Endothelial cell of umbilical vein (primary cell): ENCODE measurements around the gene ATL1. TPM values are rescaled to one million over a fixed set of nuclear protein-coding genes. Genes with fewer than 3 reads are reported as not detected.

Experiments used
- BruUV-seq: library from RNA; stranded (reverse); fragments of 400-500 nt; replicated peaks from 2 replicates; lab custom pipeline; 2021; lab: Mats Ljungman, UMichigan
- CTCF ChIA-PET: fragments of 300-600, 350-600 bp; sonication (Branson Sonifier 250); formaldehyde crosslinking; loops from one replicate; lab custom pipeline; 2021; ENCODE audit warnings: antibody characterized with exemption, inconsistent platforms; lab: Charles Lee
- POLR2A ChIA-PET: fragments of 300-600, 350-600 bp; sonication (Branson Sonifier 250); formaldehyde crosslinking; loops from one replicate; lab custom pipeline; 2021; ENCODE audit warnings: antibody characterized with exemption, inconsistent platforms; lab: Charles Lee
- DNase-seq: peaks from one replicate; pipeline ENCODE4 v3.0.0-alpha.2; 2011; ENCODE audit warnings: low read depth, low spot score
- FAIRE-seq: peaks from 2 replicates; lab custom pipeline; 2011; peaks lifted over from hg19 to GRCh38; lab: Jason Lieb, UNC
- H2AFZ ChIP-seq: 2 replicates; pipeline ENCODE4 v1.6.0; 2012; ENCODE audit warnings: low read depth, low read length, control low read depth, inconsistent platforms
- H3K27ac ChIP-seq: 2 replicates; pipeline ENCODE4 v1.5.1; 2011; ENCODE audit warnings: low read depth, mild to moderate bottlenecking, control low read depth, low read length, moderate library complexity; ENCODE audit not compliant: insufficient read depth
- H3K27me3 ChIP-seq, 2 experiments: 2 replicates each; pipeline versions ENCODE4 v1.6.0 to v1.6.1; 2011; ENCODE audit warnings: low read length in 2 of 2, mixed read lengths in 1 of 2; ENCODE audit not compliant: control insufficient read depth in 2 of 2, insufficient read depth in 2 of 2
- H3K36me3 ChIP-seq, 2 experiments: 2 replicates in 1 of 2; 3 replicates in 1 of 2; pipeline ENCODE4 v1.5.1; 2011; ENCODE audit warnings: low read length in 2 of 2, mild to moderate bottlenecking in 1 of 2, moderate library complexity in 1 of 2; ENCODE audit not compliant: control insufficient read depth in 2 of 2, insufficient read depth in 2 of 2; ENCODE audit errors: extremely low read depth in 1 of 2
- H3K4me1 ChIP-seq: 3 replicates; pipeline ENCODE4 v1.5.1; 2011; ENCODE audit warnings: mild to moderate bottlenecking, low read length; ENCODE audit not compliant: control insufficient read depth, insufficient read depth; ENCODE audit errors: extremely low read depth
- H3K4me2 ChIP-seq: 2 replicates; pipeline ENCODE4 v1.6.1; 2011; ENCODE audit warnings: low read length, control low read depth, mixed read lengths; ENCODE audit not compliant: insufficient read depth
- H3K4me3 ChIP-seq, 3 experiments: fragments of 200-600 bp in 1 of 3; sonication (generic), shearing (Covaris generic) in 1 of 3; replicated peaks in 1 of 3; 2 replicates each; pipeline ENCODE4 v1.5.1; 2011 to 2016; ENCODE audit warnings: control low read depth in 3 of 3, low read length in 3 of 3, mild to moderate bottlenecking in 2 of 3, inconsistent platforms in 1 of 3, low read depth in 1 of 3, moderate library complexity in 1 of 3; ENCODE audit not compliant: insufficient read depth in 1 of 3
- H3K79me2 ChIP-seq: 2 replicates; pipeline ENCODE4 v1.6.0; 2012; ENCODE audit warnings: low read length, inconsistent platforms; ENCODE audit not compliant: control insufficient read depth, insufficient read depth
- H3K9ac ChIP-seq: replicated peaks from 2 replicates; pipeline ENCODE3; 2011; ENCODE audit warnings: low read length, control low read depth; ENCODE audit not compliant: insufficient read depth; ENCODE audit errors: extremely low read depth
- H3K9me1 ChIP-seq: replicated peaks from 3 replicates; pipeline ENCODE4 v1.6.0; 2011; ENCODE audit warnings: mild to moderate bottlenecking, low read length; ENCODE audit not compliant: control insufficient read depth, insufficient read depth; ENCODE audit errors: extremely low read depth
- H3K9me3 ChIP-seq: replicated peaks from 2 replicates; pipeline ENCODE4 v1.5.1; 2012; ENCODE audit warnings: low read length, inconsistent platforms; ENCODE audit not compliant: control insufficient read depth, insufficient read depth
- H4K20me1 ChIP-seq: replicated peaks from 2 replicates; pipeline ENCODE3; 2011; ENCODE audit warnings: mild to moderate bottlenecking, low read length; ENCODE audit not compliant: control insufficient read depth, insufficient read depth; ENCODE audit errors: extremely low read depth
- EZH2 ChIP-seq: IDR thresholded peaks from 2 replicates; pipeline ENCODE4 v1.6.1; 2012; ENCODE audit warnings: borderline replicate concordance, low read depth, mild to moderate bottlenecking, moderate library complexity, low read length, inconsistent platforms; ENCODE audit not compliant: severe bottlenecking
- FOS ChIP-seq: IDR thresholded peaks from 2 replicates; pipeline ENCODE4 v1.6.1; 2011; ENCODE audit warnings: mild to moderate bottlenecking, low read length, moderate library complexity, borderline replicate concordance; ENCODE audit not compliant: insufficient read depth
- GATA2 ChIP-seq: IDR thresholded peaks from 2 replicates; pipeline ENCODE4 v1.7.0; 2011; ENCODE audit warnings: low read depth, mild to moderate bottlenecking, moderate library complexity, mixed read lengths, low read length; ENCODE audit not compliant: insufficient read length, insufficient read depth
- JUN ChIP-seq: IDR thresholded peaks from 2 replicates; pipeline ENCODE4 v1.6.1; 2011; ENCODE audit warnings: borderline replicate concordance, low read depth; ENCODE audit not compliant: insufficient read length, insufficient read depth
- MAX ChIP-seq: IDR thresholded peaks from 2 replicates; pipeline ENCODE4 v1.6.1; 2011; ENCODE audit not compliant: insufficient read depth, insufficient read length
- MYC ChIP-seq: IDR thresholded peaks from one replicate; pipeline ENCODE4 v1.6.1; 2011; ENCODE audit warnings: mild to moderate bottlenecking, low read depth, low read length
- POLR2A ChIP-seq: IDR thresholded peaks from 2 replicates; pipeline ENCODE4 v1.6.1; 2012; ENCODE audit warnings: low read depth, mild to moderate bottlenecking, control low read depth, low read length
- POLR2AphosphoS5 ChIP-seq: IDR thresholded peaks from 2 replicates; pipeline ENCODE4 v1.6.1; 2012; ENCODE audit warnings: low read depth, mild to moderate bottlenecking, control low read depth, low read length, moderate library complexity; ENCODE audit not compliant: insufficient read depth
- dilution Hi-C: fragments of 300-500 bp; cut with MboI; formaldehyde crosslinking; loops from one replicate; pipeline ENCODE4 v1.15.0; 2019; ENCODE audit warnings: low sequenced_read_pairs; ENCODE audit not compliant: extremely low pct_ligation_motif_present
- intact Hi-C: fragments of 100-400 bp; cut with micrococcal nuclease; formaldehyde crosslinking; loops from one replicate; pipeline ENCODE4 v1.10.0; 2022
- polyA plus RNA-seq, 4 experiments: library from polyadenylated mRNA; depleted of rRNA in 3 of 4; stranded (reverse) in 3 of 4; unstranded in 1 of 4; fragments of >200 nt; gene quantifications; 2 replicates each; pipeline versions ENCODE4 v1.2.1 to v1.2.3, GENCODE V29; 2011 to 2012; ENCODE audit warnings: missing spikeins in 1 of 4
- total RNA-seq: library from RNA; stranded (reverse); gene quantifications from 2 replicates; pipeline ENCODE4 v1.2.3, GENCODE V29; 2021
- TF ChIP-seq, protein P1 (sequence below), 2 donors: IDR thresholded peaks; 1 replicate in 1 of 2; 2 replicates in 1 of 2; pipeline ENCODE4 v1.5.1; 2011; ENCODE audit warnings: low read length in 2 of 2, mild to moderate bottlenecking in 2 of 2, moderate library complexity in 2 of 2, control low read depth in 1 of 2, inconsistent platforms in 1 of 2, low read depth in 1 of 2; ENCODE audit not compliant: insufficient read depth in 1 of 2; ENCODE audit errors: extremely low read depth in 1 of 2

ATL1 gene
- total and polyA plus RNA-seq, 2 donors (not counting 3 experiments of a cell fraction or from before 2014, with no cell fraction given), result 1.1 to 5.1 TPM

DNA sequence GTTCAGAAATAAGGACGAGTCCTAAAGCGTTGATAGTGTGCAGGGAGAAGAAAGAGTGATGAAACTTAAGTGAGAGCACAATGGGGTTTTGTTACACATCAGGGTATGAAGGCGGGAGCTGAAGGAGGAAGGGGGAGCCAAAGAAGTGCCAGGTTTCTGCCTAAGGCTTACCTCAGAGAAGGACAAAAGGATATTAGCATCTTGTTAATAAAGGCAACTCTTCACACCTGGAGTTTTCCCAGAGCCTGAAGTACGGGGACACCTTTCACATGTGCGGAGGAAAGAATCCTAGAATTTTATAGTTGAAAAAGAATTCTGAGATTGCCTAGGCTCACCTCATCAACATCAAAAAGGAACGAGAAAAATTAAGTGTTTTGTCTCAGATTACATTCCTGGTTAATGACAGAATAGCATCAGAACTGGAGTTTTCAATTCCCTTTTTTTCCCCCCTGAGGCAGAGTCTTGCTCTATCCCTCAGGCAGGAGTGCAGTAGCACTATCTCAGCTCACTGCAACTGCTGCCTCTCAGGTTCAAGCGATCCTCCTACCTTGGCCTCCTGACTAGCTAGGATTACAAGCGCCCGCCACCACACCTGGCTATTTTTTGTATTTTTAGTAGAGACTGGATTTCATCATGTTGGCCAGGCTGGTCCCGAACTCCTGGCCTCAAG is 110.4 kb downstream of the ATL1 start:
- FAIRE-seq, result no peak
- Histone ChIP-seq H3K4me3 (no peak overlapping the region), H3K9me3 (no peaks in the 10 kb centered on the region), H3K4me2 (no peak overlapping the region), H3K27me3 (no peaks in the 10 kb centered on the region), H3K4me1 (peaks cover 23% of the 10 kb centered on the region), H3K79me2 (peaks cover 24% of the 10 kb centered on the region), H3K9ac (no peak overlapping the region), H3K36me3 (peaks cover 0 to 1% of the 10 kb centered on the region in 2 experiments), H4K20me1 (peaks cover 3% of the 10 kb centered on the region), H3K27ac (no peak overlapping the region), H2AFZ (no peak overlapping the region), H3K9me1 (no peaks in the 10 kb centered on the region)
- intact Hi-C loops (no loop called here), dilution Hi-C loops (no loop called here)
- CTCF ChIA-PET, result interaction anchor here (0.9 to 1.0 kb wide), 2 partner anchors 44 to 70 kb away, joined by 3 read pairs; no protein-coding TSS in a partner anchor
- TF ChIP-seq, protein P1, sequence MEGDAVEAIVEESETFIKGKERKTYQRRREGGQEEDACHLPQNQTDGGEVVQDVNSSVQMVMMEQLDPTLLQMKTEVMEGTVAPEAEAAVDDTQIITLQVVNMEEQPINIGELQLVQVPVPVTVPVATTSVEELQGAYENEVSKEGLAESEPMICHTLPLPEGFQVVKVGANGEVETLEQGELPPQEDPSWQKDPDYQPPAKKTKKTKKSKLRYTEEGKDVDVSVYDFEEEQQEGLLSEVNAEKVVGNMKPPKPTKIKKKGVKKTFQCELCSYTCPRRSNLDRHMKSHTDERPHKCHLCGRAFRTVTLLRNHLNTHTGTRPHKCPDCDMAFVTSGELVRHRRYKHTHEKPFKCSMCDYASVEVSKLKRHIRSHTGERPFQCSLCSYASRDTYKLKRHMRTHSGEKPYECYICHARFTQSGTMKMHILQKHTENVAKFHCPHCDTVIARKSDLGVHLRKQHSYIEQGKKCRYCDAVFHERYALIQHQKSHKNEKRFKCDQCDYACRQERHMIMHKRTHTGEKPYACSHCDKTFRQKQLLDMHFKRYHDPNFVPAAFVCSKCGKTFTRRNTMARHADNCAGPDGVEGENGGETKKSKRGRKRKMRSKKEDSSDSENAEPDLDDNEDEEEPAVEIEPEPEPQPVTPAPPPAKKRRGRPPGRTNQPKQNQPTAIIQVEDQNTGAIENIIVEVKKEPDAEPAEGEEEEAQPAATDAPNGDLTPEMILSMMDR (IDR thresholded peaks at IDR 0.05; ENCODE audit: extremely low read depth in 1 of 2, insufficient read depth in 1 of 2, low read depth in 1 of 2, low read length in 2 of 2), result no peak
- TF ChIP-seq FOS (no peak), JUN (no peak), POLR2A (no peak), MYC (no peak), POLR2AphosphoS5 (no peak), EZH2 (no peak), GATA2 (no peak), MAX (no peak)
- no TSS peak for BruUV-seq
- DNase-seq, result no peak
- POLR2A ChIA-PET, result interaction anchor here (0.6 kb wide), 1 partner anchor 532 kb away, joined by 3 read pairs; no protein-coding TSS in a partner anchor
